CD4-positive, alpha-beta T cell treated with Interleukin-6 for 4 hours (primary cell): ENCODE results near the gene ASL.
"Not testable (repeated sequence)": the region's sequence is repeated elsewhere in the genome, so short reads cannot be mapped to it uniquely, and the experiment has no call there.

Experiments used
- DNase-seq: peaks from one replicate; pipeline ENCODE4 v3.0.0-alpha.2; 2020; ENCODE audit warnings: mixed read lengths

Gene ASL

DNA sequence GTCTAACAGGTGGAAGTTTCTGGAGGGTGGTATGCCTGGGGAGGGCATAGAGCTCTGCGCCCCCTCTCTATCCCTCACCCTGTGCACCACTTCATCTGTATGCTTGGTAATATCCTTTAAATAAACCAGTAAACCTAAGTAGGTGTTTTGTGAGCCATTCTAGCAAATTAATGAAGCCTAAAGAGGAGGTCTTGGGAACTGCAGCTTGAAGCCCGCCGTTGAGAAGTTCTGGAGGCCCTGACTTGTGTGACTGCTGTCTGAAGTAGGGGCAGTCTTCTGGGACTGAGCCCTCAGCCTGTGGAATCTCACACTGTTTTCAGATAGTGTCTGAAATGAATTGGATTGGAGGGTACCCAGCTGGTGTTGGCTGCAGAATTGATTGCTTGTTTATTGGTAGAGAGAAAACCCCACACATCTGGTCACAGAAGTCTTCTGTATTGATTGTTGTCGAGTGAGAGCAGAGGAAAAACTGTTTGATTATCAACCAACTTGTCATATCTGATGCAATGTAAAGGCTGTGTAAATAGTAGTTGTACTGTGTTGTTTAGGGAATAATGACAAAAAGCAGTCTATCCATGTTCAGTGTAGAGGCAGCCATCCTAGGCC, 43.7 kb downstream of the ASL start:
- DNase-seq, result no peak

DNA sequence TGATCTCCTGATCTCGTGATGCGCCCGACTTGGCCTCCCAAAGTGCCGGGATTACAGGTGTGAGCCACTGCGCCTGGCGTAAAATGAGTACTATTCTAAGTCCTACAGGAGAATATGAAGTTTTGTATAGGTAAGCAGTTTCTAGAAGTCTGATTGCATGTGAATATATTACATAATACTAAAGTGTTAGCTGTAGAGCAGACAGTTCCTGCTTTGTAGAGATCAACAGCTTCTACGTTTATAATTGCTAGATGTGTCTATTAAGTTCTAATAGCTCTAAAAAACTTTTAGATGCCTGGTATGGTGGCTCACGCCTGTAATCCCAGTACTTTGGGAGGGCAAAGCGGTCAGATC, 47.5 kb downstream of the ASL start:
- DNase-seq, result no peak

DNA sequence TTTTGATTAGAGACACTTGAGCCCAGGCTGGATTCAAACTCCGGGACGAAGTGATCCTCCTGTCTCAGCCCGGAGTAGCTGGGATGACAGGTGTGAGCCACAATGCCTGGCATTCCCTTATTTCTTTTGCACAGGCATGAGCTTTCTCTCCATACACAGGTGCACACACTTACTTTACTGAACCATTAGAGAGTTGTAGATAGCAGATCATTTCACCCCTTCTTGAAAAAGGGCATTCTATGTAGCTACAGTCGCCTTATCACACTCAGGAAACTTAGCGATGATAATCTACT, 48.9 kb downstream of the ASL start:
- DNase-seq, result not testable (repeated sequence)

GRCh38 chr7:66125052-66125694, 49.6 kb downstream of the ASL start:
- no peak for DNase-seq

DNA sequence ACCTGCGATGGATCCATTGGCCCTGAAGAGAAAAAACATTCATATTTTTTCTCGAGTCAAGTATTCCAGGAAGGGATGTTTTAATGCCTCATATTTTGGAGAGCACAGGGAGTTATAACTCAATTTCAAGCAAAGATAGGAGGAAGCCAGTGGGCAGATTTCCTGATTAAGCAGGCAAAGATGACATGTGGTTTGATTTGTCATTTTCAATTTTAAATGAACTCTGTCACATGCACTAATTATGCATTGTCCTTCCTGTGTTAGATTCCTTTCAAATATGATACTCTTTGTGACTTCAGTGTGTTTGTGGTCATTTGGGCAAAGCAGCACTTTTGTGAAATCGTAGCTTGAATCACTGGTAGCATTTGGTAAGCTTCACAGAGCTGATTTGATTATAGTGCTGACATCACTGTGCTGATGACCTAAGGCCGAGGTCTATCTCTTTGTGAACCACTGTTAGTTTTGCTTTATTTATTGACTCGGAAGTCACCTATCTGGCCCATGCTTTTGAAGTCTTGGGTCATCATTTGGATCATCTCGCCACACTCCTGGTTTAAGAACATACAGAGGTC, 50.2 kb downstream of the ASL start:
- not testable (repeated sequence) for DNase-seq

DNA sequence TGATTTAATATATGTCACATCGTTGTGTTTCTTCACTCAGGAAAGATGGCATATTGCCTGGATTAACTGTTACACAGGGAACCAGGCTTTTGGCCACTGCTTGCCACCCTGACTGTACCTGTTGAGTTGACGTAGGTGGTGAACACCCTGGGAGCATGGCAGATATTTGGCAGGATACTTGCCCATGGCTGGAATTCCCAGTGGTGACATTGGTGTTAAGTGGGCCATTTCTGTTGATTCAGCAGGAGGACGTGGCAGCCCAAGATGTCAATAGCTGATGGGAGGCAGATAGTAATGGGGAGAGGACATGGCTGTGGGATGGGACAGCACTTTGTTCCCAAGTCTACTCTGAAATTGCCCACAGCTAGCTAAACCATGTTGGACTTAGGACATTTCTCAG, 51.6 kb downstream of the ASL start:
- DNase-seq, result not testable (repeated sequence)

DNA sequence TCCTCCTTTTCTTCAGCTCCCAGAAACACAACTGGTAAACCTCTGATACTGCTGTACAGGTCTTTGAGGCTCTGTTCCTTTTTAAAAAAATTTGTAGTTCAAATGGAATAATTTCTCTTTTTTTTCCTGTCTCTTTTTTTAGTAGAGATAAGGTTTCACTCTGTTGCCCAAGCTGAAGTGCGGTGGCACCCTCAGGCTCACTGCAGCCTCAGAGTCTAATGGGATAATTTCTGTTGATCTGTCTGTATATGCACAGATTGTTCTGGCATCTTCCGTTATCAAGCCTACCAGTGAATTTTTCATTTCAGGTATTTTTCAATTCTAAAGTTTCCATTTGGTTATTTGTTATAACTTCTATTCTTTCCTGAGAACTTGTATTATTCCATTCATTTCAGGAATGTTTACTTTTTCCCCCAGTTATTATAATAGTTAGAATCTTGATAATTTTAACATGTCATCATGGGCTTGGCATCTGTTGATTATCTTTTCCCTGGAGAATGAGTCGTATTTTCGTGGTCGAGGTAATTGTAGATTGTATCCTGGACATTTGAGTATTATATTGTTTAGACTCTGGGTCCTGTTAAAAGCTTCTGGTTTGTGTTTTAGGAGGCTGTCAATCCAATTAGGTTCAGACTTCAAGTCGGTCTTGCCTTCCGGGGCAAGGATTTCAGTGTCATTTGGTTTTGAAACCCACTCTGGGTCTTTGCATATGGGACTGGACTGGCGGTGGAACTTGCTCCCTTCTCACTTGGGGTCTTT, 63.6 kb downstream of the ASL start:
- DNase-seq, result no peak

DNA sequence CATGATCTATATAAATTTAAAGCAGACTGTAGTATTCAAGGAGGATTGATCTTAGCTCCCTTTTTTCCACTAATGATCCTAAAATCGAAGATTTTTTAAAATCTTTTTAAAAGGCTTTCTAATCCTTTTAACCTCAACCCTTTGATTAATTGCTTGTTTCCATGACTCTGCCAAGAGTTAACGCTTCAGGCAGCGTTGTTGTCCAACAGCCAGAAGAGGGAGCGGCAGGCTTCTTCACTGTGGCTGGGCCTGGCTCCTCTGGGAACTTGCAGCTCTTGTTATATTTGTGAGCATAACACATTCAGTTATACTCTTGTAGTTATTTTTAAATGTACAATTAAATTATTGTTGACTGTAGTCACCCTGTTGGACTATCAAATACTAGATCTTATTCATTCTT, 65.3 kb downstream of the ASL start:
- DNase-seq, result no peak

DNA sequence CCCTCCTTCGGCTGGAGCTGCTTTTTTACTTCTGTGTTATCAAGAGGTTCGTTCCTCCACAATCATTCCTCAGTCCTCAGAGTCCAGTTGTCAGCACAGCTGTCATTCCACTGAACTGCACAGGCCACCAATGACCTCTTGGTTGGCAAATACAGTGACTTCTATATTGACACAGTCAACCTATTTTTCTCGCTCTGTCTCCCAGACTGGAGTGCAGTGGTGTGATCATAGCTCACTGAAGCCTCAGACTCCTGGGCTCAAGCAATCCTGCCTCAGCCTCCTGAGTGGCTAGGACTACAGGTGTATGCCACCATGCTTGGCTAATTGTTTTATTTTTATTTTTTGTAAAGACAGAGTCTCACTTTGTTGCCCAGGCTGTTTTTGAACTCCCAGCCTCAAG, 66.7 kb downstream of the ASL start:
- no peak for DNase-seq

DNA sequence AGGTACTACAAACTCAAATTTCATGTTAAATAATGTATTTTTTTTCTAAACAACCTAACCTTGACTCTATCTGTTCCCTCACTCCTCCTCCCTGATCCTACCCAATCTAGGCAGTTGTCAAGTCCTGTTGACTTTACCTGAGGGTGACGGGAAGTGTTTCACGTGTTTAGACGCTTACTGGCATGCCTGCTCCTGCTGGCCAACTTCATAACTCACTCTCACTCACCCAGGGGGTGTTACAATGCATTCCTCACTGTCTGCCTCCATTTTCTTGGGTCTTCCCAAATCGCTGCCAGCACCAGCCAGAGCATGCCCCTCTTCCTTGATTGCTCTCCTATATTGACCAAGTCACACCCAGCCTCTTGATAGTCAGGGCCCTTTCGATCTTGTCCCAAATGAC, 67.4 kb downstream of the ASL start:
- no peak for DNase-seq
